ENCODE measurements around the gene LDLRAP1. TPM values are rescaled to one million over a fixed set of nuclear protein-coding genes. Genes with fewer than 3 reads are reported as not detected.

LDLRAP1 gene
- total and polyA plus RNA-seq, 2 donors (not counting 1 experiment from before 2014, with no cell fraction given) = 7.3 to 21.0 TPM

GRCh38 chr1:25517476-25518394 is 25.7 kb upstream of the LDLRAP1 start:
- no peak overlapping the region for H3K4me3 ChIP-seq (replicated peaks in 1 of 4; ENCODE audit: control extremely low read depth in 1 of 4, insufficient read depth in 1 of 4, low read depth in 3 of 4, low read length in 4 of 4)
- H3K27ac ChIP-seq (ENCODE audit: insufficient read depth, low read length) = no peak overlapping the region
- no peaks in the 10 kb centered on the region for H3K36me3 ChIP-seq (ENCODE audit: control insufficient read depth, insufficient read depth, low read length)
- H2AFZ ChIP-seq (ENCODE audit: low read length) = no peak overlapping the region
- no peaks in the 10 kb centered on the region for H3K79me2 ChIP-seq (ENCODE audit: control insufficient read depth, insufficient read depth, low read length)
- H4K20me1 ChIP-seq (ENCODE audit: control insufficient read depth, extremely low read depth, insufficient read depth, low read length) = no peaks in the 10 kb centered on the region
- TF ChIP-seq, protein P1, sequence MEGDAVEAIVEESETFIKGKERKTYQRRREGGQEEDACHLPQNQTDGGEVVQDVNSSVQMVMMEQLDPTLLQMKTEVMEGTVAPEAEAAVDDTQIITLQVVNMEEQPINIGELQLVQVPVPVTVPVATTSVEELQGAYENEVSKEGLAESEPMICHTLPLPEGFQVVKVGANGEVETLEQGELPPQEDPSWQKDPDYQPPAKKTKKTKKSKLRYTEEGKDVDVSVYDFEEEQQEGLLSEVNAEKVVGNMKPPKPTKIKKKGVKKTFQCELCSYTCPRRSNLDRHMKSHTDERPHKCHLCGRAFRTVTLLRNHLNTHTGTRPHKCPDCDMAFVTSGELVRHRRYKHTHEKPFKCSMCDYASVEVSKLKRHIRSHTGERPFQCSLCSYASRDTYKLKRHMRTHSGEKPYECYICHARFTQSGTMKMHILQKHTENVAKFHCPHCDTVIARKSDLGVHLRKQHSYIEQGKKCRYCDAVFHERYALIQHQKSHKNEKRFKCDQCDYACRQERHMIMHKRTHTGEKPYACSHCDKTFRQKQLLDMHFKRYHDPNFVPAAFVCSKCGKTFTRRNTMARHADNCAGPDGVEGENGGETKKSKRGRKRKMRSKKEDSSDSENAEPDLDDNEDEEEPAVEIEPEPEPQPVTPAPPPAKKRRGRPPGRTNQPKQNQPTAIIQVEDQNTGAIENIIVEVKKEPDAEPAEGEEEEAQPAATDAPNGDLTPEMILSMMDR (conservative IDR thresholded peaks at IDR 0.05 in 1 of 2, IDR thresholded peaks at IDR 0.05 in 1 of 2; ENCODE audit: low read depth in 1 of 2, low read length in 2 of 2) = no peak
- TF ChIP-seq EZH2 (IDR thresholded peaks at IDR 0.05; ENCODE audit: low read length, missing control alignments) = no peak
- no peaks in the 10 kb centered on the region for H3K4me1 ChIP-seq (ENCODE audit: control insufficient read depth, extremely low read depth, insufficient read depth, low read length)
- H3K27me3 ChIP-seq (ENCODE audit: control insufficient read depth, insufficient read depth, low read length) = no peaks in the 10 kb centered on the region
- H3K9me3 ChIP-seq (ENCODE audit: control insufficient read depth, insufficient read depth, low read depth, low read length) = no peaks in the 10 kb centered on the region
- no peak overlapping the region for H3K9ac ChIP-seq (ENCODE audit: insufficient read depth, low read length)
- no peak for DNase-seq (ENCODE audit: low read depth in 2 of 2)
- H3K4me2 ChIP-seq (ENCODE audit: extremely low read depth, insufficient read depth, low read length) = no peak overlapping the region

DNA sequence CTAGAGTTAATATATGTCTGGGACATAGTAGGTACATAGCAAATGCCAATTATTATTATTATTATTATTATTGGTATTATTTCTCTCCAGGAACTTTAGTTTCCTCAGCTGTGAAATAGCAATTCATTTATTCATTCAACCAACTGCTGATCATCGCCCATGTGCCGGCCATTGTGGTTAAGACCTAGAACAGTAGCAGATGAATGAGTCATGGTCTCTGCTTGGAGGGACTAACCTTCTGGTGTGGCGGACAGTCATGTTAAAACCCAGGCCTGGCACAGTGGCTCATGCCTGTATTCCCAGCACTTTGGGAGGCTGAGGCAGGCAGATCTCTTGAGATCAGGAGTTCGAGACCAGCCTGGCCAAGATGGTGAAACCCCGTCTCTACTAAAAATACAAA is 23.8 kb upstream of the LDLRAP1 start:
- Histone ChIP-seq H3K4me3 (replicated peaks in 1 of 4; ENCODE audit: control extremely low read depth in 1 of 4, insufficient read depth in 1 of 4, low read depth in 3 of 4, low read length in 4 of 4) (no peak overlapping the region), H4K20me1 (ENCODE audit: control insufficient read depth, extremely low read depth, insufficient read depth, low read length) (no peaks in the 10 kb centered on the region), H3K27ac (ENCODE audit: insufficient read depth, low read length) (no peak overlapping the region), H3K36me3 (ENCODE audit: control insufficient read depth, insufficient read depth, low read length) (no peaks in the 10 kb centered on the region), H3K79me2 (ENCODE audit: control insufficient read depth, insufficient read depth, low read length) (no peaks in the 10 kb centered on the region), H3K27me3 (ENCODE audit: control insufficient read depth, insufficient read depth, low read length) (peaks cover 2% of the 10 kb centered on the region), H3K4me2 (ENCODE audit: extremely low read depth, insufficient read depth, low read length) (no peak overlapping the region), H3K9ac (ENCODE audit: insufficient read depth, low read length) (no peak overlapping the region), H3K9me3 (ENCODE audit: control insufficient read depth, insufficient read depth, low read depth, low read length) (no peaks in the 10 kb centered on the region), H3K4me1 (ENCODE audit: control insufficient read depth, extremely low read depth, insufficient read depth, low read length) (no peaks in the 10 kb centered on the region), H2AFZ (ENCODE audit: low read length) (no peak overlapping the region)
- no peak for TF ChIP-seq EZH2 (IDR thresholded peaks at IDR 0.05; ENCODE audit: low read length, missing control alignments)
- TF ChIP-seq, protein P1 (conservative IDR thresholded peaks at IDR 0.05 in 1 of 2, IDR thresholded peaks at IDR 0.05 in 1 of 2; ENCODE audit: low read depth in 1 of 2, low read length in 2 of 2) = no peak
- DNase-seq (ENCODE audit: low read depth in 2 of 2) = peak; percentile 56 to 86

DNA sequence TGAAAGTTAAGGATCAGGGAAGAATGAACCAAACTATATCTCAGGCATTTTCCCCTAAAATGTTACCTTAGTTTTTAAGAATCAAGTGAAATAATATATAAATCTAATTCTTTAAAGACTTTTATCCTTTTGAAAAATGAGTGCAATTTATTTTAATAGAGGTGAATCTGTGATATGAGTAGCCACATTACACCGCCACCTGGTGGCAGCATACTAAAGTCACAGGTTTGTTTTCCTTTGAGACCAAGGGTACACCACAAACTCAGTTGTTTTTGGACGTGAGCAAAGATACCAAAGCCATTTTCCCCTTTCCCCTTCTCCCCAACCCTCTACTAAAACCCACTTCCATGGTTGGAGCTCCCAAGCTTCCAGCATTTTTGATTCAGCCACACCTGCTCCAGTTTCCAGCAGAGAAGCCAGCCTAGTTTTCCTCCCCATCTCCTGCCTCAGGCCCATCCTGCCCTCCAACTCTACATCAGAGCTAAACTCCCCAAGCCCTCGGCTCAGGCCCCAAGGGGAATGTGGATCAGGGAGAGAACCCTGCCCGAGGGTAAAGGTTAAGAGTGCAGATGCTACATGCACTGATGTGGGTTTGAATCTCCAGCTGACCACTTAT is 22.9 kb upstream of the LDLRAP1 start:
- DNase-seq (ENCODE audit: low read depth in 2 of 2) = peak; percentile 45 to 74
- Histone ChIP-seq H3K79me2 (ENCODE audit: control insufficient read depth, insufficient read depth, low read length) (no peaks in the 10 kb centered on the region), H3K27me3 (ENCODE audit: control insufficient read depth, insufficient read depth, low read length) (peaks cover 2% of the 10 kb centered on the region), H3K36me3 (ENCODE audit: control insufficient read depth, insufficient read depth, low read length) (no peaks in the 10 kb centered on the region), H2AFZ (ENCODE audit: low read length) (no peak overlapping the region), H3K4me2 (ENCODE audit: extremely low read depth, insufficient read depth, low read length) (no peak overlapping the region), H3K9me3 (ENCODE audit: control insufficient read depth, insufficient read depth, low read depth, low read length) (no peaks in the 10 kb centered on the region), H4K20me1 (ENCODE audit: control insufficient read depth, extremely low read depth, insufficient read depth, low read length) (no peaks in the 10 kb centered on the region), H3K27ac (ENCODE audit: insufficient read depth, low read length) (no peak overlapping the region), H3K4me1 (ENCODE audit: control insufficient read depth, extremely low read depth, insufficient read depth, low read length) (no peaks in the 10 kb centered on the region), H3K4me3 (replicated peaks in 1 of 4; ENCODE audit: control extremely low read depth in 1 of 4, insufficient read depth in 1 of 4, low read depth in 3 of 4, low read length in 4 of 4) (no peak overlapping the region), H3K9ac (ENCODE audit: insufficient read depth, low read length) (no peak overlapping the region)
- TF ChIP-seq EZH2 (IDR thresholded peaks at IDR 0.05; ENCODE audit: low read length, missing control alignments) = no peak
- TF ChIP-seq, protein P1 (conservative IDR thresholded peaks at IDR 0.05 in 1 of 2, IDR thresholded peaks at IDR 0.05 in 1 of 2; ENCODE audit: low read depth in 1 of 2, low read length in 2 of 2) = peak; percentile 77 to 79

Data from fibroblast of lung (primary cell).